NCI-H748 (cell line): ENCODE data around the gene BAZ2A.

Source experiments
- DNase-seq: peaks from one replicate; lab custom pipeline; 2025; ENCODE audit not compliant: unreplicated experiment; lab: John Stamatoyannopoulos, UW

BAZ2A gene

GRCh38 chr12:56635806-56636674 lies 5.9 kb upstream of the BAZ2A start:
- peak; percentile 81 for DNase-seq

- DNase-seq: peak; percentile 89
Measured at GRCh38 chr12:56634837-56635791, 5.0 kb upstream of the BAZ2A start.

DNA sequence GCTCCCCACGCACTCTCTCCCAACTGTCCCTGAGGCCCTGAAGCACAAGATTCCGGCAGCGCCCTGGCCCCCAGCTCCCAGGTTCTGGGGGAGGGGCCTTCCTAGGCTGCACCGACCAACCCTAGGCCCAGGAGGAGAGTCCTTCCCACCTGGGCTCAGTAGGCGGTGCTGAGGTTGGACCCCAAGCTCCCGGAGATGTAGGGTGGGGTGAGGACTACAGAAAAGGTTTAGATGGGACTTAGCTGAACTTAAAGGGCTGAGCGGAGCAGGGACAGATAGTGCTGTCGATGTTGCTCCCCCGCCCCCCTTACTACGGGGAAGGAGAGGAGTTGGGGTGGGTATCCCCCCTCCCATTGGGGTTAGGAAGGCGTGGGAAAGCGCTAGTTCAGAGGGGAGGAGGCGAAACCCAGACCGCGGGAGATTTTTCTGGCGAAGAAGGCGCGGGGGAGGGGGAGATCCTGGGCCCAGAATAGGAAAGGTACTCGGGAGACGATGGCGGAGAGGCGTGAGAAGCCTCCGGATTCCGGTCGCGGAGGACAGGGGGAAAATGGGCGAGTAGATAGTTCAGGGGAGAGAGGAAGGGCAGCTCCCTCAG lies 4.2 kb upstream of the BAZ2A start:
- peak; percentile 84 for DNase-seq

GRCh38 chr12:56633468-56634241 lies 3.5 kb upstream of the BAZ2A start:
- DNase-seq: no peak

DNA sequence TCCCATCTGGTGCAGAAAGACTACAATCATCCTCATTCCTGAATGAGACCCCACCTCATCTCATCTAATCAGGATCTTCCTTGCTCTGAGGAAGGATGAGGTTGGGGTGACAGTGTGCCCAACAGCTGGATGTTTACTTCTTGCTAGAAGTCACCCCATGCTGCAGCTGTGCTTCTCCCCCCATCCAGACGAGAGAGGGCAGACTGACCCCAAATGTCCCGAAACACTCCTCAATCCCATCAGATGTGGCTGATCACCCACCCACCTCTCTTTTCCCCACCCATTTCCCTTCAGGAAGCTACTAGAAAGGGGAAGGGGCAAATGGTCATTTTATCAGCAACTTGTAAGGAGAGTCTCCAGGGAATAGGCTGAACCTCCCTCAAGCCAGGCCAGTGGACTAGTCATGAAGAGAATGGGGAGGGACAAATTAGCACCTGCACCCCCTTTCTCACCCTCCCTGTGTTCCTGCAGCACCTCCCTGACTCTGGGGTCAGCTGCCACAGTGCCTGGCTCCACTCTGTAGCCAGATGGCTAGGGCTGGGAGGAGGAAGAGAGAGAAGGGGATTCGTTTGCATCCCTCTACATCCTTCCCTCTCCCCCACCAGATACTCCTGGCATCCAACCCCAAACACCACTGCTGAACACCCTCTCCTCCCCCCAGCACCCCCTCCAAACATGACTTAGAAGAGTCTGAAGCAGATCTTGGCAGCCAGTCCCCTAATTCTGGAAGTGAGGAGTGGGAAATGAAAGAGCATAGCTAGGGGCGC lies 2.8 kb upstream of the BAZ2A start:
- no peak for DNase-seq

DNA sequence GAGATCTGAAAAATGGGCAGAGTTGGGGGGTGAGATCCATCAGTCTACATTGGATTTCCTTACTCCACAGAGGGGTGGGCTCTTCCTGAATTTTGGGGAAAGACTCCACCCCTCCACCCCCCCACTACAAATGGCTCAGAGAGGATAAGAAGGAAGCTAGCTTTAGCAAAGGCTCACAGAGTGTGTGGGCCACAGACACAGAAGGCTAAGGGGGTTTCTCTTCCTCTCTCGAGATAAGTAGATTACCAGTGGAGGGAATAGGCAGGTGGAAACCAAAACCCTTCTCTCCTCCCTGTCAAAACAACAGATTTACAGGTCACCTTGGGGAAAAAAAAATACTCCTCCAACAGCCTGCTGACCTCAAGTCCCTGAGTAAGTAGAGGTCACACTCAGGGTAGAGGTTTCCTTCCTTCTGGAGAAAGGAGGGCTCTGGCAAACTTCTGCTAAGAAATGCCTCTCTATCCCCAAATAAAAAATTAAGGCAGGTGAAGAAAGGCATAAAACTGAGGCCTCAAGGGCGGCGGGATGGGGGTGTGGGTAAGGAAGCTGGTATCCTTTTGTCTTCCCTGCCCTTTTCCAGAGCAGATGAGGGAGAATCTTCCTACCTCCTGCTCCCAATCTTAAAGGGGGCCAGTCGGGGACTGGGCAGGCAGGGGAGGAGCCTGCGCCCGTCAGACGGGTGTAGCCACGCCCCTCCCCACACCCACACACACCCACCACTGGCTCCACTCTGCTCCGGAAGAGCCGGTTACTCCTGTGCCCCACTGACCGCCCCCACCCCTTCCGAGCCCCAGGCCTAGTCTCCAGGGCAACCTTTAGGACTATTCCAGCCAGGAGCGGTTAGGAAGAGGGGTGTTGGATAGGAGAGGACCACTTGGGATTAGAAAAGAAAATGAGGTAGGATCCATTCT lies 1.9 kb upstream of the BAZ2A start:
- peak; percentile 82 for DNase-seq

DNA sequence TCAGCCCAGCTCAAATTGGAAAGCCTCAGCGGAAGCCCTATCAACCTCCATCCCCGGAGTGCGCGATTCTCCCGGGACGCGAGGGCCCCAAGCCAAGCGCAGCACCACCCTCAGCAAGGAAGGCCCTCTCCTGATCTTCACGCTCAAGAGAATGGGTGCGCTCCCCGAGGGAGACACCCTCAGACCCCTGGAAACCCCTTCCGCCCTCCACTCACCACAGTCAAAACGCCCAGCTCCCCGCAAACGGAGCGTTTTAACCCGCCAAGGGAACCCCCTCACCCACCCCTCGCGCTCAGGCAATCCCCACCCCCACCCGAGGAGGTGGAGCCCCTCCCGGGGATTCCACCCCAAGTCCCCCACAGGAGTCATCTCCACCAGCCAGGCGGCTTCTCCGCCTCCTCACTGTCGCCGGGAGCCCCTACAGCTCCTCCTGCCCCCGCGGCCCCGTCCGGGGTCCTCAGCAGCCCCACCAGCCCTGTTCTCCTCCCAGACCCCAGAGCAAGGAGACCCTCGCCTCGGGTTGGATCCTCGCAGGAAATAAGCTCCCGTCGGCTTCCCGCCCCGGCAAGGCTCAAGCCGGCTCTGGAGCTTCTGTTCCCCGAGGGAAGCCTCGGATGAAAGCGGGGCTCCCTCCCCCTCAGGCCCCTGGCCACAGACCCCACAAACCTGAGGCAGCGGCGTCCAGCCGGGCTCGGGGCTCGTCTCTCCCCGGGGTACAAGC lies 507 bp downstream of the BAZ2A start:
- DNase-seq: peak; percentile 51

- DNase-seq: peak; percentile 57
Measured at GRCh38 chr12:56628671-56629458, 1.3 kb downstream of the BAZ2A start.

GRCh38 chr12:56626701-56627100 lies 3.4 kb downstream of the BAZ2A start:
- no peak for DNase-seq

- no peak for DNase-seq
Measured at GRCh38 chr12:56622535-56622934, 7.6 kb downstream of the BAZ2A start.

DNA sequence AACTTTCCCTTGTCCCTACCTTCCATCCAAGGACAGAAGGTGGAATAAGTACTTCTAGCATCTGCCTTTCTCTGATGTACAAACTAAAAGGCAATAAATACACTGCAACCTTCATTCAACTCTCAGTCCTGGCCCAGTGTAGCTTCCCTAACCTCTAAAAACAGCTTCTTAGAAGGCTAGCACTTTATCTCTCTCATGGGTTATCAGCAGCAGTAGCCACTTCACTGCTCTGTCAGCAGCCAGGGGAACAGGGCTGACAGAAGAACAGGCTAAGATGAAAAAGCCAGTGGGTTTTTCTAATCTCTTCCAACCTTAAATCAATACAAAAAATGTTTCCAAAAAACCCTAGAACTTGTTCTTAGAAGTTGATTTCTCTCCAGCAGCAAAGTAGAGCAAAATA lies 13.2 kb downstream of the BAZ2A start:
- no peak for DNase-seq

DNA sequence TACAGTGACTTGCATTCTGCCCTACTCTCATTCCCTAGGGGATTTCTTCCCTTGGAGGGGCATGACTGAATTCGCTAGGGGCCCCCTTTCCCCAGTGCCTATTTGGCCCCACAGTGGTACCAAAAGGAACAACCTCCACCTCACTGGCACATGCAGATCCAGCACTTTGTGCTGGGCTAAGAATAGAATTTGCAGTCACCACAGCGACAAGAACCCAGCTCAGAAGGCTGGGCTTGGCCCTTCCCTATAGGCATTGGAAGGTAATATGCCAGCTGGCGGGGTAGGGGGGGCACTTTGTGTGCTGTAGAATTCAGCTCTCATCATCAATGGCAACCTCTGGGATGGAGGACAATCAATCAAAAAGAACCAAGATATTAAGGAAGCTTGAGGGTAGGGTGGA lies 13.9 kb downstream of the BAZ2A start:
- no peak for DNase-seq

DNA sequence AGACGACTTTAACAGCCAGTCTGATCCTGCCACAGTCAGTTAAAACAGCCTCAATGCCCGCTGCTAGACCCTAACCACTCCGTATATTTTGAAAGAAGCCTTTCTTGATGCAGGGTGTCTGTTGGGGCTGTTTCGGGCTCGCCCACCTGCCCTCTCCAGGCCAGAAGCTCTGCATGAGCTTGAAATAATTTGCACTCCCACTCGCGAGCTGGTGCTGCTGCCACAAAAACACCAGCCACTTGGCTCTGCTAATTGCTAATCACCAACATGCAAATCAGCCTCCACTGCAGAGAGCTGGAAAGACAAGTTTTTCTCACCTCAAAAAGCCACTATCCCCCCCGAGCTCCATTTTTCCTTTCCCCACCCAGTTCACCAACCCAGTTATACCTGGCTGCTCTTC lies 15.5 kb downstream of the BAZ2A start:
- DNase-seq: no peak

DNA sequence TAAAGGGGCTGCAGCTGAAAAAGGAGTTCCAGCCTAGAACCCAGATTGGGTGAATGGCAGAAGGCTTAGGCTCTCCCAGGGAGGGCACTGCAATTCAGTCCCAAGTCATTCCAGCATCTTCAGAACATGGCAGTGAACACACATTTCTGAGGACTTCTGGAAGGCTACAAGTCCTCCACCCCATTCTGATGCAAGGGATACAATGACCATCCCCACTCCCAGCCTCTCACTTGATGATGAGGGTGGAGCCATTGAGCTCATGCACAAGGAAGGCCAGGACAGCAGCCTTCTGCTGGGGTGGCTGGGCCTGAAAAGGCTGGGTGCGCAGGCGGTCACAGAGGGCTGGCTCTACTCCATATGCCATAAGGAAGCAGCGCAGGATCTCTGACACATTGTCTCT lies 25.8 kb downstream of the BAZ2A start:
- DNase-seq: no peak

DNA sequence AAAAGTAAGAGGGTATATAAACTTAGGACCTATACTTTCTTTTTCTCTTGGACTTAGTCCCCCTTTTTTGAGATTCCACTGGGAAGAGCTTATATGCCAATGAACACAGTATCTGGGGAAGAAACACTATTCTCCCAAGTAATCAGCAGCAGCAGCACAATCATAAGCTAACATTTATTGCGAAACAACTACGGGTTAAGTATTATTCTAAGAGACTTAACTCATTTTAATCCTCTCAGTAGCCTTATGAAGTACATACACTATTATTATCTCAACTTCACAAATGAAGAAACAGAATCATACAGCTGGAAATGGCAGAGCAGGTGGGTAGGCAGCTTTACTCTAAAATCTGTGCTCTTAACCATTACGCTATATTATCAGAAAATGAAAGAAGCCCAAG lies 27.9 kb downstream of the BAZ2A start:
- no peak for DNase-seq

DNA sequence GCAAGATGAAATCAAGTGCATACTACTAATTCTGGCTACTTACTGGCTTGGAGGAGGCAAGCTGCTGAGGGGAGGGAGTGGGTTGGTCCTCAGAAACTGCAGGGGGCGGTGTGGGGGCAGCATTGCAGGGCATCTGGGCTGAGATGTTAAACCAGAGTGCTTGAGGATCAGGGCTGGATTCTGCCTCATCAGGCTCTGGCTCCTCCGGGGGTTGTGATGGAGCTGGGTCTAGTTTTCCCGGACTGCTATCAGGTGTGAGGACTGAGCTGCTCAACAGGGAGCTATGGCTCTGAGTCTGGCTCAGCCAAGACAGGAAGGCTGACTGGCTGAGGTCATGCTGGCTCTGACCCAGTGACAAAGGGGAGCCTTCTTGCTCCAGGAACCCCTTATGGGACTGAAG lies 28.6 kb downstream of the BAZ2A start:
- no peak for DNase-seq

DNA sequence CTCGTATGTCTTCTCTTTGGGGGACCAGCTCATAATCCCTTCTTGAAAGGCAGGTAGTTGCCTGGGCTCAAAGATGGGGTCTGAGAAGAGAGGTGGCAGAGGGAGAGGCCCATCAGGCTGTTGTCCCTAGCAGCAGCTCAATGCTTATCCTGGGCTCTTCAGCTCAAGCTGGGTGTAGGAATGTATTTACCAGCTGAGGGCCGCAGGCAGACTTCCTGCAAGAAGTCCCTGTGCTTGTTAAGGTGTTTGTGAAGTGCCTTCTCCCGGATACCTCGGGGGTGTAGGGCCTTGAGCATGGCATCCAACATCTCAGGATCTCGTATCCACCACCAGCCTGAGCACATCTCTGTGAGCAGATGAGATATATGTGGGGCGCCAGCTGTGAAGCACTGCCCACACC lies 29.4 kb downstream of the BAZ2A start:
- DNase-seq: no peak

DNA sequence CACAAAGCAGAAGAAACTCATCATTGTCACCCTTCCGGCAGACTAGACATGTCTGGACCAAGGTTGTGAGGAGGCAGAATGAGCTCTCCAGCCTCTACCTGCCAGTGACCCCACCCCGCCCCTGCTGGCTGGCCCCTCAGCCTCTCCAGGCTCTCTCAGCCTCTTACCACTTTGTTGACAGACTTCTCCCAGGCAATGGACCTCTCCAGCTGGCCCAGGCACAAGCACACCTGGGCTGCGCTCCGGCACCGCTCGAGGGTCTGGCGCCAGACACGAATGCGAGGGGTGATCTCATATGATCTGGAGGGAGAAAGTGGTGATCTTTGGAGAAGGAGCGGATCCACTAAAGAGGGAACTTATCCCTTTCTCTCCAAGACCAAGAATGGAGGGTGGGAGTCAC lies 30.3 kb downstream of the BAZ2A start:
- no peak for DNase-seq
